Measurements from ENCODE around the gene PLEK2. TPM values are rescaled to one million over a fixed set of nuclear protein-coding genes. Genes with fewer than 3 reads are reported as not detected.
A peak's percentile ranks its signal among the peaks of the same experiment; 100 is the strongest.

Gene PLEK2
- total and polyA plus RNA-seq, 2 experiments from 2014 or later: 0.92 to 1.8 TPM

DNA sequence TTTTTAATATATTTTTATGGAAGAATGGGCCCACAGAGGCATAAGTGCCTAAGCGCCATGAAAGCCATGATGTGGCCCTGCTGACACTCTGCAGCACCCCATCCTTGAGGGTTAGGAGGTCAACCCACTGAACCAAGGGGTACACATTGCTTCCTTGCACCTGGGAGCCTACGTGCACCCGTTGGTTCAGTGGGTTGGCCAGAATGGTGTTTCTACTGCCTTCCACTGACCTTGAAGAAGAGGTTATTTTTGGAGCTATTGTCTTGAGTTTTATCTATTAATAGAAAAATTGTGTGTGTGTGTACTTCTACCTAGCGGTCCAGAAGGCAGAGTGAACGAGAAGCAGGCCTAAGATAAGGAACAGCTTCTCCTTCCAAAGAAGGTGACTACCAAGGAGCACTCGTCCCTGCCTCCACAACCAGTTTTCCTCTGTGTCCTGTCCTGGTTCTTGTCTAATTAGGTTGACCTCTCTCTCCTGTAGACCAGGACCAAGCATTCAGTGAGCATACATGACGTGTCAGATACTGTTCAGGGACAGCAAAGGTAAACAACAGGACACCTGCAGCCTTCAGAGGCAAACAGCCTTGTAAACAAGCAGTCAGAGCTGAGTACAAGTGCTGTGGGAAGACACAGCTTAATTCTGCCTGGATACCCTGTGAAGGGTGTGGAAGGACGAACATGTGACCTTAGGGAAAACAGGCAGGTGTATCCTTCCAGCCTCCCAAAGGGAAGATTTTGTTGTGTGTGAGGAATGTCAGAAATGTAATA, 30.4 kb upstream of the PLEK2 start:
- Histone ChIP-seq H3K9me3 (ENCODE audit: low read depth) (no peaks in the 10 kb centered on the region), H3K27me3 (no peaks in the 10 kb centered on the region), H3K27ac (peak overlapping the region; percentile 7), H3K4me3 (no peak overlapping the region), H3K4me1 (ENCODE audit: low read depth) (peaks cover 15% of the 10 kb centered on the region), H3K36me3 (no peaks in the 10 kb centered on the region)
- TF ChIP-seq, protein P1, sequence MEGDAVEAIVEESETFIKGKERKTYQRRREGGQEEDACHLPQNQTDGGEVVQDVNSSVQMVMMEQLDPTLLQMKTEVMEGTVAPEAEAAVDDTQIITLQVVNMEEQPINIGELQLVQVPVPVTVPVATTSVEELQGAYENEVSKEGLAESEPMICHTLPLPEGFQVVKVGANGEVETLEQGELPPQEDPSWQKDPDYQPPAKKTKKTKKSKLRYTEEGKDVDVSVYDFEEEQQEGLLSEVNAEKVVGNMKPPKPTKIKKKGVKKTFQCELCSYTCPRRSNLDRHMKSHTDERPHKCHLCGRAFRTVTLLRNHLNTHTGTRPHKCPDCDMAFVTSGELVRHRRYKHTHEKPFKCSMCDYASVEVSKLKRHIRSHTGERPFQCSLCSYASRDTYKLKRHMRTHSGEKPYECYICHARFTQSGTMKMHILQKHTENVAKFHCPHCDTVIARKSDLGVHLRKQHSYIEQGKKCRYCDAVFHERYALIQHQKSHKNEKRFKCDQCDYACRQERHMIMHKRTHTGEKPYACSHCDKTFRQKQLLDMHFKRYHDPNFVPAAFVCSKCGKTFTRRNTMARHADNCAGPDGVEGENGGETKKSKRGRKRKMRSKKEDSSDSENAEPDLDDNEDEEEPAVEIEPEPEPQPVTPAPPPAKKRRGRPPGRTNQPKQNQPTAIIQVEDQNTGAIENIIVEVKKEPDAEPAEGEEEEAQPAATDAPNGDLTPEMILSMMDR (IDR thresholded peaks at IDR 0.05; ENCODE audit: low read depth, low read length): no peak
- DNase-seq (ENCODE audit: low read depth in 1 of 2, low spot score in 1 of 2): no peak

DNA sequence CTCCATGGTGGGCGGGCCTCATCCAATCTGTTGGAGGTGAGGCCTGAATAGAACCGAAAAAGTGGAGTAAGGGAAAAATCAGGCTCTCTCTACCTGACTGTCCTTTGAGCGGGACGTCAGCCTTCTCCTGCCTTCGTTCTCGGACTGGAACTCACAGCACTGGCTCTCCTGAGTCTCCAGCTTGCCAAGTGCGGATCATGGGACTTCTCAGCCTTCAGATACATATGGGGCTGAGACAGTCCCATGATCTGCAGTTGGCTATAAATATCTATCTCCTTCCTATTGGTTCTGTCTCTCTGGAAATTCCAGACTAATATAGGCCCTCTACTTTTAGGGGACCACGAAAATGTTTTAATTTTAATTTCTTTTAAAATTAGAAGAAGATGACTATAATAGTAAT, 29.7 kb upstream of the PLEK2 start:
- Histone ChIP-seq H3K4me3 (no peak overlapping the region), H3K9me3 (ENCODE audit: low read depth) (no peaks in the 10 kb centered on the region), H3K27ac (no peak overlapping the region), H3K36me3 (no peaks in the 10 kb centered on the region), H3K27me3 (no peaks in the 10 kb centered on the region), H3K4me1 (ENCODE audit: low read depth) (peaks cover 13% of the 10 kb centered on the region)
- DNase-seq (ENCODE audit: low read depth in 1 of 2, low spot score in 1 of 2): no peak
- TF ChIP-seq, protein P1 (IDR thresholded peaks at IDR 0.05; ENCODE audit: low read depth, low read length): no peak

DNA sequence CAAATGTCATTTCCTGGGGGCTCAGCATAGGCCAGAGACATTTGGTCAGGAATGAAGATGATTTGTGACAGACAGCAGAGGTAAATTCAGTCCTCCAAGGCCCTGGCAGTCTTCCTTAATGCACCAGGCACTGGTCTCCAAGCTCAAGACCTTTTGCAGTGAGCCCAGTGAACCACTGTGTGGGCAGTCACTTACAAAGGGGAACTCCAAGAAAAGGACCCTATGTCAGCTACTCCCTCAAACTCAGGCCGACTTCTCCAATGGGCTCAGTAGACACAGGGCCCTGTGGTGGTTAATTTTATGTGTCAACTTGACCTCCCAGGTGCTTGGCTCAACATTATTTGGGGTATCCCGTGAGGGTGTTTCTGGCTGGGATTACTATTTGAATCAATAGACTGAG, 29.3 kb upstream of the PLEK2 start:
- no peak for DNase-seq (ENCODE audit: low read depth in 1 of 2, low spot score in 1 of 2)
- Histone ChIP-seq H3K27me3 (no peaks in the 10 kb centered on the region), H3K4me1 (ENCODE audit: low read depth) (peaks cover 9% of the 10 kb centered on the region), H3K27ac (no peak overlapping the region), H3K4me3 (no peak overlapping the region), H3K9me3 (ENCODE audit: low read depth) (no peaks in the 10 kb centered on the region), H3K36me3 (no peaks in the 10 kb centered on the region)
- TF ChIP-seq, protein P1 (IDR thresholded peaks at IDR 0.05; ENCODE audit: low read depth, low read length): no peak

DNA sequence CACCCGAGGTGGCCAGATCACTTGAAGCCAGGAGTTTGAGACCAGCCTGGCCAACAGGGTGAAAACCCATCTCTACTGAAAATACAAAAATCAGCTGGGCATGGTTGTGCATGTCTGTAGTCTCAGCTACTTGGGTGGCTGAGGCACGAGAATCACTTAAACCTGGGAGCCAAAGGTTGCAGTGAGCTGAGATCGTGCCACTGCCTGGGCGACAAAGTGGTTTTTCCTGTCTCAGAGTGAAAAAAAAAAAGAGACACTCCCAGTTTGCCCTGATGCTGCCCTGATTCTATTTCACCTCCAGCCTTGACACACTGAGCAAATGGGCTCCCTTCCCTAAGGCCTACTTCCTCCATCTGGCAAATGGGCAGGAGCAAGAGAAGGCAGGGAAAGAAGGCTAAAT, 28.5 kb upstream of the PLEK2 start:
- Histone ChIP-seq H3K4me1 (ENCODE audit: low read depth) (peaks cover 9% of the 10 kb centered on the region), H3K27ac (no peak overlapping the region), H3K36me3 (no peaks in the 10 kb centered on the region), H3K9me3 (ENCODE audit: low read depth) (no peaks in the 10 kb centered on the region), H3K27me3 (no peaks in the 10 kb centered on the region), H3K4me3 (no peak overlapping the region)
- TF ChIP-seq, protein P1 (IDR thresholded peaks at IDR 0.05; ENCODE audit: low read depth, low read length): no peak
- DNase-seq (ENCODE audit: low read depth in 1 of 2, low spot score in 1 of 2): no peak

DNA sequence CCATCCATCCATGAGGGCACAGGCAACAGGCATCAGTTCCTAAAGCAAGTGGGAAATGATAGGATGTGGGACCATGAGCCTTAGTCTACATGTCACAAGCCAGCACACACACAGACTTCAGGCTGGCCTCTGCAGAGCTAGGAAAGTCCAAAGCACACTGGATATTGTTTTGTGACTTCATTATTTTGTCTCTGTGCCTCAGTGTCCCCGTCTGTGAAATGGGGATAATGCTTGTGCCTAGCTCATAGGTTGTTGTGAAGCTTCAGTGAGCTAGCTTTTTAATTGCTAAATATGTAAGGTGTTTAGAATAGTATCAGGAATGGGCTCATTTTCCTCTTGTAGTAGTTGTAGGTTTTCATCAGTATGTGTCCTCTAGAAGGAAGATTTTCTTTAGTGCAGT, 27.0 kb upstream of the PLEK2 start:
- Histone ChIP-seq H3K4me1 (ENCODE audit: low read depth) (peaks cover 9% of the 10 kb centered on the region), H3K4me3 (no peak overlapping the region), H3K36me3 (no peaks in the 10 kb centered on the region), H3K27me3 (no peaks in the 10 kb centered on the region), H3K9me3 (ENCODE audit: low read depth) (no peaks in the 10 kb centered on the region), H3K27ac (no peak overlapping the region)
- no peak for DNase-seq (ENCODE audit: low read depth in 1 of 2, low spot score in 1 of 2)
- TF ChIP-seq, protein P1 (IDR thresholded peaks at IDR 0.05; ENCODE audit: low read depth, low read length): no peak
